Measurements from ENCODE around the gene FBLN1.

FBLN1 gene

DNA sequence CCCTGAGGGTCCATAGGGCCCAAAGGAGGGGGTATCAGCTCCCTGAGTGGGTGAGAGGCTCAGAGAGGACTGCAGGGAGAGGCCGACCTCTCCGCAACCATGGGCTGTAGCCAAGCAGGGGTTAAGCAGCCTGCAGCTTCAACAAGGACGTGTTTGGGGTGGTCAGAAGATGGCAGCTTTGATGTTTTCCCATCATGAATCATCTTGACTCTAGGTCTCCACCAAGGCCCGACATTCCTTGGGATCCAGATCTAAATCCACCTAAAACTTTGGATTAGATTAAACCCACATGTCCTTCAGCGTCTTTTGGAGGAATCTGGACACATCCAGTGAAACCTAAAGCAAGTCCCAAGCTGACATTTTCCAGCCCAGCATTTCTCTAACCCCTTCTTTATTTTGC, 19.8 kb downstream of the FBLN1 start:
- DNase-seq (ENCODE audit: insufficient read length, low spot score) (no peak), FAIRE-seq (no peak)
- TF ChIP-seq POU2F2 (IDR thresholded peaks at IDR 0.05; ENCODE audit: low read depth, low read length) (no peak), PAX5 (IDR thresholded peaks at IDR 0.05; ENCODE audit: insufficient read depth, low read length, severe bottlenecking) (no peak), SPI1 (IDR thresholded peaks at IDR 0.05; ENCODE audit: low read depth, low read length) (no peak), POLR2A (IDR thresholded peaks at IDR 0.05; ENCODE audit: low read depth, low read length) (no peak), POLR2AphosphoS5 (IDR thresholded peaks at IDR 0.05; ENCODE audit: low read depth, low read length) (no peak), TAF1 (IDR thresholded peaks at IDR 0.05; ENCODE audit: low read depth, low read length) (no peak)

- TF ChIP-seq SPI1 (IDR thresholded peaks at IDR 0.05; ENCODE audit: low read depth, low read length) (no peak), POU2F2 (IDR thresholded peaks at IDR 0.05; ENCODE audit: low read depth, low read length) (no peak), POLR2AphosphoS5 (IDR thresholded peaks at IDR 0.05; ENCODE audit: low read depth, low read length) (no peak), PAX5 (IDR thresholded peaks at IDR 0.05; ENCODE audit: insufficient read depth, low read length, severe bottlenecking) (no peak), POLR2A (IDR thresholded peaks at IDR 0.05; ENCODE audit: low read depth, low read length) (no peak), TAF1 (IDR thresholded peaks at IDR 0.05; ENCODE audit: low read depth, low read length) (no peak)
- DNase-seq (ENCODE audit: insufficient read length, low spot score) (no peak), FAIRE-seq (no peak)
Measured at GRCh38 chr22:45524157-45524556, 21.5 kb downstream of the FBLN1 start.

DNA sequence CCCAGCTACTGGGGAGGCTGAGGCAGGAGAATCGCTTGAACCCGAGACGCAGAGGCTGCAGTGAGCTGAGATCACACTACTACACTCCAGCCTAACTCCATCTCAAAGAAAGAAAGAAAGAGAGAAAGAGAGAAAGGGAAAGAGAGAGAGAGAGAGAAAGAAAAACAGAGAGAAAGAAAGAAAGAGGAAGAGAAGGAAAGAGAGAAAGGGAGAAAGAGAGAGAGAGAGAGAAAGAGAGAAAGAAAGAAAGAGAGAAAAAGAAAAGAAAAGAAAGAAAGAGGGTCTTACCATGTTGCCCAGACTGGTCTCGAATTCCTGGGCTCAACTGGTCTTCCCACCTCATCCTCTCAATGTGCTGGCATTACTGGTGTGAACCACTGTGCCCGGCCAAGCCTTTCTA, 22.3 kb downstream of the FBLN1 start:
- TF ChIP-seq POLR2A (IDR thresholded peaks at IDR 0.05; ENCODE audit: low read depth, low read length) (no peak), POLR2AphosphoS5 (IDR thresholded peaks at IDR 0.05; ENCODE audit: low read depth, low read length) (no peak), TAF1 (IDR thresholded peaks at IDR 0.05; ENCODE audit: low read depth, low read length) (no peak), POU2F2 (IDR thresholded peaks at IDR 0.05; ENCODE audit: low read depth, low read length) (no peak), PAX5 (IDR thresholded peaks at IDR 0.05; ENCODE audit: insufficient read depth, low read length, severe bottlenecking) (no peak), SPI1 (IDR thresholded peaks at IDR 0.05; ENCODE audit: low read depth, low read length) (no peak)
- DNase-seq (ENCODE audit: insufficient read length, low spot score) = no peak
- no peak for FAIRE-seq

GRCh38 chr22:45525480-45525879, 22.8 kb downstream of the FBLN1 start:
- TF ChIP-seq PAX5 (IDR thresholded peaks at IDR 0.05; ENCODE audit: insufficient read depth, low read length, severe bottlenecking) (no peak), POU2F2 (IDR thresholded peaks at IDR 0.05; ENCODE audit: low read depth, low read length) (no peak), POLR2AphosphoS5 (IDR thresholded peaks at IDR 0.05; ENCODE audit: low read depth, low read length) (no peak), POLR2A (IDR thresholded peaks at IDR 0.05; ENCODE audit: low read depth, low read length) (no peak), TAF1 (IDR thresholded peaks at IDR 0.05; ENCODE audit: low read depth, low read length) (no peak), SPI1 (IDR thresholded peaks at IDR 0.05; ENCODE audit: low read depth, low read length) (no peak)
- DNase-seq (ENCODE audit: insufficient read length, low spot score) (no peak), FAIRE-seq (no peak)

- no peak for DNase-seq (ENCODE audit: insufficient read length, low spot score)
- no peak for FAIRE-seq
- TF ChIP-seq PAX5 (IDR thresholded peaks at IDR 0.05; ENCODE audit: insufficient read depth, low read length, severe bottlenecking) (no peak), SPI1 (IDR thresholded peaks at IDR 0.05; ENCODE audit: low read depth, low read length) (no peak), TAF1 (IDR thresholded peaks at IDR 0.05; ENCODE audit: low read depth, low read length) (no peak), POLR2A (IDR thresholded peaks at IDR 0.05; ENCODE audit: low read depth, low read length) (no peak), POU2F2 (IDR thresholded peaks at IDR 0.05; ENCODE audit: low read depth, low read length) (no peak), POLR2AphosphoS5 (IDR thresholded peaks at IDR 0.05; ENCODE audit: low read depth, low read length) (no peak)
Measured at GRCh38 chr22:45526281-45526680, 23.6 kb downstream of the FBLN1 start.

DNA sequence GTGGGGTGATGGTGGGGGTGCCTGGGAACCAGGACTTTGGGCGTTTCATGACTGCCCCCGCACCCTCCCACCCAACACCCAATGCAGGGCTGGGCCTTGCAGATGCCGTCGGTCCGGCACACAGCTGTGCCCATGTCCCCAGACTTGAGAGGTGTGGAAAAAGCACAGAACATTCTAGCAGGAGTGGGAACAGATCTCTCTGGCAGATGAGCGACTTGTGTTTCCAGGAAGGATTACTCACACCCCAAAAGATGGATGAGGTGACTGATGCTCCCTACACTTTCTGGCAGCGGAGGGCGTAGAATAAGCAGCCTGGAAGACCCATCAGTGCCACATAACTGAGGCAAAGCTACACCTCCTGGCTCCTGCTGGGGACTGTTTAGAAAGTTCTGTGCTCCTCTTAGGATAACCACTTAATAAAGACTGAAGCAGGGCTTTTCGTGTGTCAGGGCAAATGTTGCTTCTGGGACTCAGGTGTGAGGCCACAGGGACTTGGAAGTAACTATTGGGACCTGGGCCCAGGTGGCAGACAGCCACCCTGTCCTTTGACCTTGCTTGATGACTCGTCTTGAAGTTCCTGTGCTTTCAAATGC, 24.2 kb downstream of the FBLN1 start:
- no peak for FAIRE-seq
- TF ChIP-seq POLR2A (IDR thresholded peaks at IDR 0.05; ENCODE audit: low read depth, low read length) (no peak), PAX5 (IDR thresholded peaks at IDR 0.05; ENCODE audit: insufficient read depth, low read length, severe bottlenecking) (no peak), TAF1 (IDR thresholded peaks at IDR 0.05; ENCODE audit: low read depth, low read length) (no peak), SPI1 (IDR thresholded peaks at IDR 0.05; ENCODE audit: low read depth, low read length) (no peak), POLR2AphosphoS5 (IDR thresholded peaks at IDR 0.05; ENCODE audit: low read depth, low read length) (no peak), POU2F2 (IDR thresholded peaks at IDR 0.05; ENCODE audit: low read depth, low read length) (no peak)
- DNase-seq (ENCODE audit: insufficient read length, low spot score) = no peak

GRCh38 chr22:45527456-45527855, 24.8 kb downstream of the FBLN1 start:
- FAIRE-seq (no peak), DNase-seq (ENCODE audit: insufficient read length, low spot score) (no peak)
- TF ChIP-seq POLR2A (IDR thresholded peaks at IDR 0.05; ENCODE audit: low read depth, low read length) (no peak), TAF1 (IDR thresholded peaks at IDR 0.05; ENCODE audit: low read depth, low read length) (no peak), PAX5 (IDR thresholded peaks at IDR 0.05; ENCODE audit: insufficient read depth, low read length, severe bottlenecking) (no peak), POU2F2 (IDR thresholded peaks at IDR 0.05; ENCODE audit: low read depth, low read length) (no peak), POLR2AphosphoS5 (IDR thresholded peaks at IDR 0.05; ENCODE audit: low read depth, low read length) (no peak), SPI1 (IDR thresholded peaks at IDR 0.05; ENCODE audit: low read depth, low read length) (no peak)

GRCh38 chr22:45528046-45528445, 25.4 kb downstream of the FBLN1 start:
- TF ChIP-seq SPI1 (IDR thresholded peaks at IDR 0.05; ENCODE audit: low read depth, low read length) (no peak), PAX5 (IDR thresholded peaks at IDR 0.05; ENCODE audit: insufficient read depth, low read length, severe bottlenecking) (no peak), POLR2AphosphoS5 (IDR thresholded peaks at IDR 0.05; ENCODE audit: low read depth, low read length) (no peak), POLR2A (IDR thresholded peaks at IDR 0.05; ENCODE audit: low read depth, low read length) (no peak), POU2F2 (IDR thresholded peaks at IDR 0.05; ENCODE audit: low read depth, low read length) (no peak), TAF1 (IDR thresholded peaks at IDR 0.05; ENCODE audit: low read depth, low read length) (no peak)
- DNase-seq (ENCODE audit: insufficient read length, low spot score) = no peak
- FAIRE-seq = no peak

- no peak for DNase-seq (ENCODE audit: insufficient read length, low spot score)
- no peak for FAIRE-seq
- TF ChIP-seq PAX5 (IDR thresholded peaks at IDR 0.05; ENCODE audit: insufficient read depth, low read length, severe bottlenecking) = no peak
- no peak for TF ChIP-seq POU2F2 (IDR thresholded peaks at IDR 0.05; ENCODE audit: low read depth, low read length)
- no peak for TF ChIP-seq SPI1 (IDR thresholded peaks at IDR 0.05; ENCODE audit: low read depth, low read length)
- no peak for TF ChIP-seq POLR2A (IDR thresholded peaks at IDR 0.05; ENCODE audit: low read depth, low read length)
- TF ChIP-seq POLR2AphosphoS5 (IDR thresholded peaks at IDR 0.05; ENCODE audit: low read depth, low read length) = no peak
Measured at GRCh38 chr22:45529105-45529504, 26.4 kb downstream of the FBLN1 start.

Data from GM12891 (cell line).